GM19099 (cell line): ENCODE results near the gene TOLLIP.
A peak's percentile ranks its signal among the peaks of the same experiment; 100 is the strongest.

Source experiments
- POLR2A ChIP-seq: IDR thresholded peaks from 3 replicates; pipeline ENCODE4 v1.6.1; 2011; ENCODE audit warnings: low read depth; ENCODE audit not compliant: insufficient read length; ENCODE audit errors: extremely low read depth

Gene TOLLIP

GRCh38 chr11:1309498-1310317, at the start of gene TOLLIP:
TSS of gene TOLLIP (minus strand) at chr11:1309632. CDS start at chr11:1309498, 134 bp downstream.
- peak; percentile 90 for TF ChIP-seq POLR2A

DNA sequence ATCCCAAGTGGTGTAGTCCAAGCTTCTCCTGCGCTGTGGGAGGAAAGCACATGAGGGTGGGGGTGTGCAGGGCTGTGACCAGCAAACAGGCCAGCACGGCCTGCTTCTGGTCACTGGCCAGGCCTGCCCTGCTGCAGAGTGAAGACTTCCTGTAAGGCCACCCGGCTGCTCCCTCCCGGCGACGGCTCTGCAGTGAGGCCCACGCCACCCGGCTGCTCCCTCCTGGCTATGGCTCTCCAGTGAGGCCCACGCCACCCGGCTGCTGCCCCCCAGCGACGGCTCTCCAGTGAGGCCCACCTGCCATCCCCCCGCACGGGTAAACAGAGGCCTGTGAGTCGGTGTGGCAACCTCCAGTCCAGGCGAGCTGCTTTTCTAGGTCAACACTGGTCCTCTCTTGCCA, 48.9 kb upstream of the TOLLIP start:
- TF ChIP-seq POLR2A = no peak

DNA sequence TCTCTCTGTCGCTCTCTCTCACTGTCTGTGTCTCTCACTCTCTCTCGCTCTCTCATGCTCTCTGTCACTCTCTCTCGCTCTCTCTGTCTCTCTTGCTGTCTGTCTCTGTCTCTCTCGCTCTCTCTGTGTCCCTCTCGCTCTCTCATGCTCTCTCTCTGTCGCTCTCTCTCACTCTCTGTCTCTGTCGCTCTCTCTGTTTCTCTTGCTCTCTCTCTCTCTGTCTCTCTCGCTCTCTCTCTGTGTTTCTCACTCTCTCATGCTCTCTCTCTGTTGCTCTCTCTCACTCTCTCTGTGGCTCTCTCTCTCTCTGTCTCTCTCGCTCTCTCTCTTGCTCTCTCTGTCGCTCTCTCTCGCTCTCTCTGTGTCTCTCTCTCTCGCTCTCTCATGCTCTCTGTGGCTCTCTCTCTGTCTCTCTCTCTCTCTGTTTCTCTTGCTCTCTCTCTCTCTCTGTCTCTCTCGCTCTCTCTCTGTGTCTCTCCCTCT, 47.1 kb upstream of the TOLLIP start:
- TF ChIP-seq POLR2A = no peak

DNA sequence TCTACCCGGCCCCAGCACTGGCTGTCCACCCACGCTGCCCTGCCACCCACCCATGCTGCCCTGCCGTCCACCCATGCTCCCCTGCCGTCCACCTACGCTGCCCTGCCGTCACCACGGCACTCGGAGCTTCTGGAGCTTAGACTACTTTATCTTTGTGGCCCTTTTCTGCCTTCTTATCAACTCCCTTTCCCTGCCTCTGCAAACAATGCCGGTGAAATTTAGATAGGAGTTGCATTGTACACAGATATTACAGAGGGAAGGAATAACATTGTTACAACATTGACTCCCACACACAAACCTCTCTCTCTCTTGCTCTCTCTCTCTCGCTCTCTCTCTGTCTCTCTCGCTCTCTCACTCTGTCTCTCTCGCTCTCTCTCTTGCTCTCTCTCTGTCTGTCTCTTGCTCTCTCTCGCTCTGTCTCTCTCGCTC, 46.6 kb upstream of the TOLLIP start:
- no peak for TF ChIP-seq POLR2A

GRCh38 chr11:1354125-1354938, 44.9 kb upstream of the TOLLIP start:
- no peak for TF ChIP-seq POLR2A

- TF ChIP-seq POLR2A = no peak
Observed at GRCh38 chr11:1353383-1354124, 44.1 kb upstream of the TOLLIP start.

- no peak for TF ChIP-seq POLR2A
Observed at GRCh38 chr11:1352696-1353382, 43.4 kb upstream of the TOLLIP start.

GRCh38 chr11:1351278-1351937, 42.0 kb upstream of the TOLLIP start:
- TF ChIP-seq POLR2A = peak; percentile 28

DNA sequence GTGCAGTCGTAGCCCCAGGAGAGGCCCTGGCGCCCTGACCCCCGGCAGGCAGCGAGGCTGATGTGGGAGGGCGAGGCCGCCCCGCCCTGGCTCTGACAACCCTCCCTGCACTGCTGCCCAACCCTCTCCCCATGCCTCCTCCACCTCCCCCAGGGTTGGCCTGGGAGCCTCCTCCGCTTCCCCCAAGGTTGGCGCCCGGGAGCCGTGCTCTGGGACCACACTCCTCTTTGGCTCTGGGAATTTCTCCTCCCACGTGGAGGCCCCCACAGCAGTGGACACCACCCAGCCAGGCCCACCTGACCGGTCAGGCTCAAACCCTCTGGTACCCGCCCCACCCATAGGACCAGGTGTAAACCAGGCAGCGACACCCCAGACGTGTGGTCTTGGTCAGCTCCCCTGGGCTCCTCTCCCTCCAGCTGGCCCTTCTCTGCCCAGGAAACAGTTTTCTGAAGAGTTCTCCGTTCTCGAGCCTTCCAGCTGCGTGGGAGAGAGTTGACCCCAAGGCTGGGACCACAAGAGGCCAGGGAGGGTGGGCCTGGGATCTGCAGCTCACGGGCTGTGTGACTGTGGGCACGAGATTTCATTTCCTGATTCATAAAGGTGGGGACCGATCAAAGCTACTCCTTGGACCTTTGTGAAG, 40.8 kb upstream of the TOLLIP start:
- no peak for TF ChIP-seq POLR2A

DNA sequence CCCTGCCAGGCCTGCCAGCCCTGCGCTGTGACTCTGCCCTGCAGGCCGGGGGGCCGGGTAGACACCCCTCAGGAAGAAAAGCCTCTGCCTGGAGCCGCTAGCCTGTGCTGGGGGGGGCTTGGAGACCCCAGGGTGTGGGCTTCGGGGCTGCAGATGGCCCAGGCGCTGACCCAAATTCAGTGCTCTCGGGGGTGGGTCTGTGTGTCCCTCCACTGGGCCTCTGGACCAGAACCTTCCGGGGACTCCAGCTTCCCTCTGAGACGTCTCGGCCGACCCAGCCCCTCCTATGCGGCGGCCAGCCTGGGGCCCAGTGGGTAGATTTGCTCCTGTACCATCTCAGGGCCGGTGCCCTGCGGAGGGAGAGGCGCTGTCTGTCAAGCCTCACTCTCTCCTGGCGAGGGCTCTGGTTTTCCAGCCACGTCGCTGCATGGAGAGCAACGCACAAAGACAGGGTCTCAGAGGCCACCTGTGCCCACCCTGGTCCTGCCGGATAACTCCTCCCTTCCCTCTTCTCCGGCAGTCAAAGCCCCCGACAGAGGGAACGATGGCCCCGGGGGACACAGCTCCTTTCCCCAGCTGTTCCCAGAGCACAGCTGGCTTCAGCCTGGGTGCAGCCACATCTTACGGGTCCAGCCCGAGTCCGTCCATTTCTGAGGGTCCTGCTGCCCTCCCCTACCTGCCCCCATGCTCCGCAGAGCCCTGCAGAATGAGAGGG, 40.1 kb upstream of the TOLLIP start:
- TF ChIP-seq POLR2A = no peak

- no peak for TF ChIP-seq POLR2A
Observed at GRCh38 chr11:1348796-1349326, 39.4 kb upstream of the TOLLIP start.

- TF ChIP-seq POLR2A = no peak
Observed at GRCh38 chr11:1348146-1348795, 38.8 kb upstream of the TOLLIP start.
